ENCODE data around the gene SLCO4A1.
"Not testable (repeated sequence)": the region's sequence is repeated elsewhere in the genome, so short reads cannot be mapped to it uniquely, and the experiment has no call there.

Gene SLCO4A1

GRCh38 chr20:62665153-62665754, 23.0 kb downstream of the SLCO4A1 start:
- DNase-seq (ENCODE audit: low read depth in 2 of 2) = no peak

GRCh38 chr20:62665826-62666735, 23.8 kb downstream of the SLCO4A1 start:
- DNase-seq (ENCODE audit: low read depth in 2 of 2) = no peak

- no peak for DNase-seq (ENCODE audit: low read depth in 2 of 2)
Measured at GRCh38 chr20:62666736-62667529, 24.6 kb downstream of the SLCO4A1 start.

- no peak for DNase-seq (ENCODE audit: low read depth in 2 of 2)
Measured at GRCh38 chr20:62667530-62668440, 25.5 kb downstream of the SLCO4A1 start.

GRCh38 chr20:62668441-62669027, 26.2 kb downstream of the SLCO4A1 start:
- DNase-seq (ENCODE audit: low read depth in 2 of 2) = no peak

- DNase-seq (ENCODE audit: low read depth in 2 of 2) = no peak
Measured at GRCh38 chr20:62669249-62669648, 26.9 kb downstream of the SLCO4A1 start.

GRCh38 chr20:62670156-62670555, 27.9 kb downstream of the SLCO4A1 start:
- DNase-seq (ENCODE audit: low read depth in 2 of 2) = no peak

GRCh38 chr20:62670998-62671397, 28.7 kb downstream of the SLCO4A1 start:
- no peak for DNase-seq (ENCODE audit: low read depth in 2 of 2)

- no peak for DNase-seq (ENCODE audit: low read depth in 2 of 2)
Measured at GRCh38 chr20:62671765-62672164, 29.5 kb downstream of the SLCO4A1 start.

GRCh38 chr20:62674370-62674769, 32.1 kb downstream of the SLCO4A1 start:
- DNase-seq (ENCODE audit: low read depth in 2 of 2) = no peak

GRCh38 chr20:62675156-62675876, 33.0 kb downstream of the SLCO4A1 start:
- no peak for DNase-seq (ENCODE audit: low read depth in 2 of 2)

GRCh38 chr20:62675877-62676260, 33.6 kb downstream of the SLCO4A1 start:
- DNase-seq (ENCODE audit: low read depth in 2 of 2) = no peak

GRCh38 chr20:62676976-62677375, 34.7 kb downstream of the SLCO4A1 start:
- DNase-seq (ENCODE audit: low read depth in 2 of 2) = no peak

GRCh38 chr20:62677678-62678077, 35.4 kb downstream of the SLCO4A1 start:
- DNase-seq (ENCODE audit: low read depth in 2 of 2) = no peak

GRCh38 chr20:62678553-62678952, 36.2 kb downstream of the SLCO4A1 start:
- no peak for DNase-seq (ENCODE audit: low read depth in 2 of 2)

- DNase-seq (ENCODE audit: low read depth in 2 of 2) = no peak
Measured at GRCh38 chr20:62679978-62680589, 37.8 kb downstream of the SLCO4A1 start.

- no peak for DNase-seq (ENCODE audit: low read depth in 2 of 2)
Measured at GRCh38 chr20:62682912-62683517, 40.7 kb downstream of the SLCO4A1 start.

- DNase-seq (ENCODE audit: low read depth in 2 of 2) = not testable (repeated sequence)
Measured at GRCh38 chr20:62683660-62684322, 41.5 kb downstream of the SLCO4A1 start.

- DNase-seq (ENCODE audit: low read depth in 2 of 2) = no peak
Measured at GRCh38 chr20:62684981-62685380, 42.7 kb downstream of the SLCO4A1 start.
